Mesenchymal stem cell (in vitro differentiated cells and primary cell): Measurements from ENCODE around the gene KDSR.
A peak's percentile ranks its signal among the peaks of the same experiment; 100 is the strongest.

Experiments used
- DNase-seq: peaks from one replicate; pipeline ENCODE4 v3.0.0-alpha.2; 2013
- H2AFZ ChIP-seq: one replicate; pipeline ENCODE4 v1.6.1; 2013; ENCODE audit warnings: low read depth, mild to moderate bottlenecking, control low read depth, inconsistent platforms, low read length, moderate library complexity
- H2AK5ac ChIP-seq: 2 replicates; pipeline ENCODE4 v1.6.1; 2013; ENCODE audit warnings: low read length, moderate library complexity, mild to moderate bottlenecking, inconsistent platforms; ENCODE audit not compliant: severe bottlenecking
- H2BK120ac ChIP-seq: one replicate; pipeline ENCODE4 v1.6.1; 2013; ENCODE audit warnings: low read depth, mild to moderate bottlenecking, inconsistent platforms, low read length, moderate library complexity
- H2BK12ac ChIP-seq, 2 experiments: one replicate each; pipeline ENCODE4 v1.6.1; 2013; ENCODE audit warnings: inconsistent platforms in 2 of 2, low read length in 2 of 2, mild to moderate bottlenecking in 2 of 2, moderate library complexity in 2 of 2, control low read depth in 1 of 2
- H2BK15ac ChIP-seq: one replicate; pipeline ENCODE4 v1.6.1; 2013; ENCODE audit warnings: mild to moderate bottlenecking, low read depth, inconsistent platforms; ENCODE audit not compliant: poor library complexity, severe bottlenecking
- H2BK5ac ChIP-seq: 2 replicates; pipeline ENCODE4 v1.6.1; 2013; ENCODE audit warnings: low read depth, mild to moderate bottlenecking, low read length, control low read depth, inconsistent platforms; ENCODE audit not compliant: poor library complexity, severe bottlenecking
- H3K14ac ChIP-seq, 2 experiments: one replicate each; pipeline ENCODE4 v1.6.1; 2013; ENCODE audit warnings: inconsistent platforms in 2 of 2, low read length in 2 of 2, control low read depth in 1 of 2, mild to moderate bottlenecking in 1 of 2, moderate library complexity in 1 of 2
- H3K18ac ChIP-seq, 2 experiments: one replicate each; pipeline ENCODE4 v1.6.1; 2013; ENCODE audit warnings: inconsistent platforms in 2 of 2, low read length in 2 of 2, control low read depth in 1 of 2, low read depth in 1 of 2, mild to moderate bottlenecking in 1 of 2
- H3K23ac ChIP-seq, 2 experiments: one replicate each; pipeline ENCODE4 v1.6.1; 2013; ENCODE audit warnings: inconsistent platforms in 2 of 2, low read length in 2 of 2, mild to moderate bottlenecking in 2 of 2, moderate library complexity in 2 of 2, control low read depth in 1 of 2
- H3K27ac ChIP-seq: 2 replicates; pipeline ENCODE4 v1.5.1; 2013; ENCODE audit warnings: mild to moderate bottlenecking, moderate library complexity, low read length, control low read depth, inconsistent platforms; ENCODE audit not compliant: poor library complexity, severe bottlenecking
- H3K27me3 ChIP-seq, 2 experiments: 2 replicates each; pipeline versions ENCODE4 v1.6.1 to v1.7.0; 2013; ENCODE audit warnings: low read length in 2 of 2, mild to moderate bottlenecking in 2 of 2, moderate library complexity in 2 of 2, control low read depth in 1 of 2, inconsistent platforms in 1 of 2; ENCODE audit not compliant: control insufficient read depth in 1 of 2, insufficient read depth in 1 of 2
- H3K36me3 ChIP-seq, 2 experiments: 2 replicates each; pipeline versions ENCODE4 v1.6.1 to v1.7.0; 2013; ENCODE audit warnings: low read length in 2 of 2, control low read depth in 1 of 2, inconsistent platforms in 1 of 2, low read depth in 1 of 2, mild to moderate bottlenecking in 1 of 2; ENCODE audit not compliant: insufficient read depth in 2 of 2, control insufficient read depth in 1 of 2
- H3K4ac ChIP-seq, 2 experiments: one replicate each; pipeline ENCODE4 v1.6.1; 2013; ENCODE audit warnings: inconsistent platforms in 2 of 2, low read length in 2 of 2, mild to moderate bottlenecking in 2 of 2, moderate library complexity in 2 of 2, control low read depth in 1 of 2, low read depth in 1 of 2
- H3K4me1 ChIP-seq: 2 replicates; pipeline ENCODE4 v1.6.1; 2013; ENCODE audit warnings: low read depth, low read length, control low read depth; ENCODE audit not compliant: control insufficient read depth, insufficient read depth
- H3K4me2 ChIP-seq: 2 replicates; pipeline ENCODE4 v1.6.1; 2013; ENCODE audit warnings: low read length, mild to moderate bottlenecking, inconsistent platforms; ENCODE audit not compliant: poor library complexity, severe bottlenecking
- H3K4me3 ChIP-seq, 2 experiments: 2 replicates each; pipeline versions ENCODE4 v1.5.1 to v1.7.0; 2013; ENCODE audit warnings: low read length in 2 of 2, mild to moderate bottlenecking in 2 of 2, control low read depth in 1 of 2, low read depth in 1 of 2; ENCODE audit not compliant: insufficient read depth in 1 of 2
- H3K79me1 ChIP-seq: replicated peaks from 2 replicates; pipeline ENCODE4 v1.6.1; 2013; ENCODE audit warnings: mild to moderate bottlenecking, control low read depth, low read length, inconsistent platforms; ENCODE audit not compliant: poor library complexity, severe bottlenecking
- H3K9ac ChIP-seq: 2 replicates; pipeline ENCODE4 v1.7.0; 2013; ENCODE audit warnings: mild to moderate bottlenecking, low read length, moderate library complexity
- H3K9me3 ChIP-seq: 2 replicates; pipeline ENCODE4 v1.7.0; 2013; ENCODE audit warnings: mild to moderate bottlenecking, low read length; ENCODE audit not compliant: control insufficient read depth
- H4K8ac ChIP-seq: one replicate; pipeline ENCODE4 v1.6.1; 2013; ENCODE audit warnings: inconsistent platforms, mild to moderate bottlenecking, low read length, moderate library complexity
- H4K91ac ChIP-seq: one replicate; pipeline ENCODE4 v1.6.1; 2013; ENCODE audit warnings: mild to moderate bottlenecking, low read length, inconsistent platforms
- WGBS: methylation state at CpG from one replicate; pipeline ENCODE4 v1.1.7; 2013; ENCODE audit warnings: mixed read lengths; 5-methylcytosine and 5-hydroxymethylcytosine counted together

Gene KDSR

GRCh38 chr18:63356272-63356896 is 10.6 kb downstream of the KDSR start:
- Histone ChIP-seq H4K8ac (no peak overlapping the region), H3K4ac (no peak overlapping the region), H3K4me2 (no peak overlapping the region), H3K18ac (no peak overlapping the region), H3K36me3 (peaks cover 32 to 86% of the 10 kb centered on the region in 2 experiments), H3K27me3 (no peaks in the 10 kb centered on the region), H2BK12ac (peak overlapping the region in 1 of 2 experiments; percentile 31), H2AK5ac (no peak overlapping the region), H3K23ac (no peak overlapping the region), H3K27ac (no peak overlapping the region), H3K4me3 (no peak overlapping the region), H2BK15ac (peak overlapping the region; percentile 52), H2BK120ac (no peak overlapping the region), H2AFZ (no peak overlapping the region), H3K4me1 (no peaks in the 10 kb centered on the region), H3K9me3 (no peaks in the 10 kb centered on the region), H3K9ac (no peak overlapping the region), H3K79me1 (peaks cover 11% of the 10 kb centered on the region), H3K14ac (no peak overlapping the region), H2BK5ac (no peak overlapping the region), H4K91ac (no peak overlapping the region)
- DNase-seq, result no peak
- WGBS, result 81% methylated on average over 3 of the region's 7 CpGs

DNA sequence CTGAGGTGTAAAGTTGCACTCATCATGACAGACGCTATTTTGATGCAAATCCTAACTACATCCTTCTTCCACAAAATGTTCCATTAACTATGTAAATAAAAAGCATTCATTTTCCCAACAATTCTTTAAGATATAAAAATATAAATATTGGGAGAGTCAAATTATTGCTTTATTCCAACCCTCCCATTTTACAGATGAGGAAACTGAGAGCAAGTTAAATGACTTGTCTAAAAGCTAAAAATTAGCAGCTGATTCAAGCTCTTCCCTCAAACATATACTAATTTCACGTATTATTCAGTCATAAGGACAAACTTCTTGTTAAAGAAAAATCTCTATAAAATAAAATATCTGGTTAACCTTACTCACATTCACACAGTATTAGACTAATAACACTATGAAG is 16.8 kb downstream of the KDSR start:
- Histone ChIP-seq H3K4me3 (no peak overlapping the region), H3K4ac (no peak overlapping the region), H3K9me3 (no peaks in the 10 kb centered on the region), H2BK5ac (no peak overlapping the region), H3K4me2 (no peak overlapping the region), H2BK12ac (no peak overlapping the region), H3K23ac (no peak overlapping the region), H4K91ac (no peak overlapping the region), H3K9ac (no peak overlapping the region), H3K4me1 (peaks cover 2% of the 10 kb centered on the region), H3K79me1 (peaks cover 23% of the 10 kb centered on the region), H4K8ac (no peak overlapping the region), H2BK120ac (no peak overlapping the region), H2AFZ (no peak overlapping the region), H3K18ac (no peak overlapping the region), H3K14ac (no peak overlapping the region), H2BK15ac (no peak overlapping the region), H3K27ac (no peak overlapping the region), H3K36me3 (peaks cover 47 to 93% of the 10 kb centered on the region in 2 experiments), H3K27me3 (no peaks in the 10 kb centered on the region), H2AK5ac (no peak overlapping the region)
- no peak for DNase-seq
- WGBS, result 86% methylated on average over 1 of the region's 2 CpGs

DNA sequence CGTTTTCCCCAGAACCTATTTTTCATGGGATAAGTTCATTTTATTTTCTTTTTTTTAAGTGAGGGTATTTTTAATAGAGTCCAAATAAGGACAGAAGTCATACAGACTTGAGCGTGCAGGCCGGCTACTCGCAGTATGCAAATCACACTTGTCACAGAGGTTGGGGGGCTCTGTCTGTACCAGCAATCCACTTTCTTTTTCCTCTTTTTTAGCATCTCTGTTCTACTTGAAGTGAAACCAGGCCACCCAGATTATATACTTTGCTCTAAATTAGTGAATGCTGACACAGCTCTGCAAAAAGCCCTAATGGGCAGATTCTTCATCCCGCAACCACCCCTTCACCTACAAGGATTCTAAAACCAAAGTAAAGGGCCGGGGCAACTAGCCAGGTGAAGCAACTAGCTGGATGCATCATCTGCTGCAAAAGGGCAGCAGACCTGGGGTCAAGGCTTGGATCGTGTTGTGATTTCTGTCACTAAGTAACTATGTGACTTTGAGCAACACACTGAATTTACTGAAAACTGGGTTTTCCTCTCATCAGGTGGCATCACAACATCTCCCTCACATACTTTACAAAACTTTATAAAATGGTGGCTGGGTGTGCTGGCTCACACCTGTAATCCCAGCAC is 18.4 kb downstream of the KDSR start:
- H3K79me1 ChIP-seq, result peaks cover 26% of the 10 kb centered on the region
- no peak overlapping the region for H2AK5ac ChIP-seq
- no peak overlapping the region for H3K4ac ChIP-seq
- no peaks in the 10 kb centered on the region for H3K9me3 ChIP-seq
- no peak overlapping the region for H2BK15ac ChIP-seq
- no peak overlapping the region for H3K23ac ChIP-seq
- no peak overlapping the region for H4K8ac ChIP-seq
- H3K36me3 ChIP-seq, result peaks cover 53 to 94% of the 10 kb centered on the region in 2 experiments
- no peak overlapping the region for H2BK12ac ChIP-seq
- H3K9ac ChIP-seq, result no peak overlapping the region
- no peak overlapping the region for H2BK120ac ChIP-seq
- no peak overlapping the region for H3K4me2 ChIP-seq
- no peak for DNase-seq
- H3K27me3 ChIP-seq, result no peaks in the 10 kb centered on the region
- peak overlapping the region; percentile 9 for H2BK5ac ChIP-seq
- no peak overlapping the region for H3K4me3 ChIP-seq
- WGBS, result 96% methylated on average over 7 of the region's 7 CpGs
- H3K14ac ChIP-seq, result no peak overlapping the region
- H2AFZ ChIP-seq, result no peak overlapping the region
- H3K4me1 ChIP-seq, result peaks cover 2% of the 10 kb centered on the region
- no peak overlapping the region for H3K18ac ChIP-seq
- H4K91ac ChIP-seq, result no peak overlapping the region
- no peak overlapping the region for H3K27ac ChIP-seq

GRCh38 chr18:63346480-63347183 is 20.4 kb downstream of the KDSR start:
- DNase-seq, result no peak
- Histone ChIP-seq H3K36me3 (peaks cover 51 to 93% of the 10 kb centered on the region in 2 experiments), H3K79me1 (peaks cover 25% of the 10 kb centered on the region), H2BK5ac (no peak overlapping the region), H3K27me3 (no peaks in the 10 kb centered on the region), H3K4me1 (peaks cover 2% of the 10 kb centered on the region), H2AK5ac (no peak overlapping the region), H3K4ac (no peak overlapping the region), H2BK12ac (no peak overlapping the region), H3K18ac (no peak overlapping the region), H3K9me3 (no peaks in the 10 kb centered on the region), H4K8ac (no peak overlapping the region), H3K23ac (no peak overlapping the region), H3K14ac (no peak overlapping the region), H3K27ac (no peak overlapping the region), H3K4me2 (no peak overlapping the region), H3K9ac (peak overlapping the region; percentile 13), H2AFZ (no peak overlapping the region), H2BK120ac (no peak overlapping the region), H4K91ac (no peak overlapping the region), H2BK15ac (no peak overlapping the region), H3K4me3 (no peak overlapping the region)
- 97% methylated on average over 7 of the region's 7 CpGs for WGBS
